Measurements from ENCODE around the gene PHAF1.

DNA sequence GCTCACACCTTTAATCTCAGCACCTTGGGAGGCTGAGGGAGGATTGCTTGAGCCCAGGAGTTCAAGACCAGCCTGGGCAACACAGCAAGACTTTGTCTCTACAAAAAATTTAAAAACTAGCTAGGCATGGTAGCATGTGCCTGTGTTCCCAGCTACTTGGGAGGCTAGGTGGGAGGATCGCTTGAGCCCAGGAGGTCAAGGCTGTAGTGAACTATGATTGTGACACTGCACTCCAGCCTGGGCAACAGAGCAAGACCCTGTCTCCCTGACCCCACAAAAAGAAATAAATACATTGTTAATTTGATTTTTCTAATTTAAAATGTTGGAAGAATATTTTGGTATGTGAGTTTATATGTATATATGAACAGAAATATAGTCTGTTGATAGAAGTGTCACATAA lies 22.4 kb upstream of the PHAF1 start:
- no peak for TF ChIP-seq CTCF (IDR thresholded peaks at IDR 0.05)
- no peak for TF ChIP-seq POLR2A (IDR thresholded peaks at IDR 0.05)
- no peak for TF ChIP-seq POLR2AphosphoS5 (IDR thresholded peaks at IDR 0.05)
- no peak for TF ChIP-seq EP300 (IDR thresholded peaks at IDR 0.05)
